ENCODE measurements around the gene CAMK2B. TPM values are rescaled to one million over a fixed set of nuclear protein-coding genes. Genes with fewer than 3 reads are reported as not detected.

Gene CAMK2B
- total and polyA plus RNA-seq, 12 donors, result 30.8 to 152 (median 113) TPM

GRCh38 chr7:44331682-44332081 is 6.3 kb upstream of the CAMK2B start:
- TF ChIP-seq, protein P1, sequence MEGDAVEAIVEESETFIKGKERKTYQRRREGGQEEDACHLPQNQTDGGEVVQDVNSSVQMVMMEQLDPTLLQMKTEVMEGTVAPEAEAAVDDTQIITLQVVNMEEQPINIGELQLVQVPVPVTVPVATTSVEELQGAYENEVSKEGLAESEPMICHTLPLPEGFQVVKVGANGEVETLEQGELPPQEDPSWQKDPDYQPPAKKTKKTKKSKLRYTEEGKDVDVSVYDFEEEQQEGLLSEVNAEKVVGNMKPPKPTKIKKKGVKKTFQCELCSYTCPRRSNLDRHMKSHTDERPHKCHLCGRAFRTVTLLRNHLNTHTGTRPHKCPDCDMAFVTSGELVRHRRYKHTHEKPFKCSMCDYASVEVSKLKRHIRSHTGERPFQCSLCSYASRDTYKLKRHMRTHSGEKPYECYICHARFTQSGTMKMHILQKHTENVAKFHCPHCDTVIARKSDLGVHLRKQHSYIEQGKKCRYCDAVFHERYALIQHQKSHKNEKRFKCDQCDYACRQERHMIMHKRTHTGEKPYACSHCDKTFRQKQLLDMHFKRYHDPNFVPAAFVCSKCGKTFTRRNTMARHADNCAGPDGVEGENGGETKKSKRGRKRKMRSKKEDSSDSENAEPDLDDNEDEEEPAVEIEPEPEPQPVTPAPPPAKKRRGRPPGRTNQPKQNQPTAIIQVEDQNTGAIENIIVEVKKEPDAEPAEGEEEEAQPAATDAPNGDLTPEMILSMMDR (IDR thresholded peaks at IDR 0.05), result no peak
- H3K27me3 ChIP-seq, result peaks cover 0 to 7% (median 2%) of the 10 kb centered on the region in 7 donors
- H3K9me3 ChIP-seq, result peaks cover 0 to 5% (median 0%) of the 10 kb centered on the region in 11 donors
- intact Hi-C loops (cut with DNase I), result loop anchor here in 1 of 10 donors (10.0 kb wide), 1 partner anchor 143 kb away; no protein-coding TSS in a partner anchor
- peaks cover 0 to 42% (median 14%) of the 10 kb centered on the region in 9 donors for H3K4me1 ChIP-seq
- peak overlapping the region in 9 of 10 donors; percentile 2 to 73 (median 57) for H3K27ac ChIP-seq
- 31 to 33% methylated on average over 5 of the region's 5 CpGs for WGBS, 2 donors
- peak in 3 of 8 donors; percentile 41 to 78 (median 59) for ATAC-seq
- H3K36me3 ChIP-seq, result no peaks in the 10 kb centered on the region
- H3K4me3 ChIP-seq, result no peak overlapping the region
- no peak for DNase-seq

- intact Hi-C loops (cut with DNase I), result loop anchor here in 1 of 10 donors (10.0 kb wide), 1 partner anchor 144 kb away; no protein-coding TSS in a partner anchor
- peak overlapping the region in 4 of 10 donors; percentile 41 to 55 (median 47) for H3K27ac ChIP-seq
- H3K9me3 ChIP-seq, result no peaks in the 10 kb centered on the region
- ATAC-seq (peak in 2 of 8 donors; percentile 2 to 51), DNase-seq (no peak)
- peaks cover 0 to 46% (median 14%) of the 10 kb centered on the region in 9 donors for H3K4me1 ChIP-seq
- TF ChIP-seq, protein P1 (IDR thresholded peaks at IDR 0.05), result no peak
- 53 to 70% methylated on average over 6 of the region's 6 CpGs for WGBS, 2 donors
- H3K36me3 ChIP-seq, result no peaks in the 10 kb centered on the region
- no peak overlapping the region for H3K4me3 ChIP-seq
- H3K27me3 ChIP-seq, result peaks cover 0 to 17% (median 11%) of the 10 kb centered on the region in 7 donors
Measured at GRCh38 chr7:44330331-44330730, 4.9 kb upstream of the CAMK2B start.

DNA sequence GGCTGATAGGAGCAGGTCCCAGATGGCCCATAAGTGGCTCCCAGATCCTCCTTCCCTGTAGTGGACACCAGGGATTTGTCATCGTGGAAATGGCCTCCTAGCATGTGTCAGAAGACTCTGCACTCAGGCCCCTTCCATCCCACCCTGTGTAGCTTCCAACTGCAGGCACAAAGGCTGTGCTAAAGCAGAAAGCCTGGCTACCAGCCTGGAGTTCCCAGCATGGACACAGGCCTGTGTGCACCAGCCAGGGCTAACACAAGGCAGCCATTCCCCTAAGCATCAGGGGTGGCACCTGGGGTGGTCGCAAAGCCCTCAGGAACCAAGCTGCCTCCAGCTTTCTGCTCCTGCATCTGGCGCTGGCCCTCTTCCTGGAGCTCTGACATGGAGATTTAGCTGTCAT is 4.5 kb upstream of the CAMK2B start:
- 58 to 67% methylated on average over 3 of the region's 3 CpGs for WGBS, 2 donors
- peak in 1 of 8 donors; percentile 2 for ATAC-seq
- Histone ChIP-seq H3K27ac (peak overlapping the region in 5 of 10 donors; percentile 40 to 55 (median 43)), H3K9me3 (no peaks in the 10 kb centered on the region), H3K36me3 (no peaks in the 10 kb centered on the region), H3K27me3 (peaks cover 0 to 18% (median 12%) of the 10 kb centered on the region in 7 donors), H3K4me1 (peaks cover 0 to 46% (median 14%) of the 10 kb centered on the region in 9 donors), H3K4me3 (no peak overlapping the region)
- DNase-seq, result no peak
- TF ChIP-seq, protein P1 (IDR thresholded peaks at IDR 0.05), result no peak
- intact Hi-C loops (cut with DNase I), result loop anchor here in 2 of 10 donors (10.0 kb wide), 1 partner anchor 145 kb away; no protein-coding TSS in a partner anchor

DNA sequence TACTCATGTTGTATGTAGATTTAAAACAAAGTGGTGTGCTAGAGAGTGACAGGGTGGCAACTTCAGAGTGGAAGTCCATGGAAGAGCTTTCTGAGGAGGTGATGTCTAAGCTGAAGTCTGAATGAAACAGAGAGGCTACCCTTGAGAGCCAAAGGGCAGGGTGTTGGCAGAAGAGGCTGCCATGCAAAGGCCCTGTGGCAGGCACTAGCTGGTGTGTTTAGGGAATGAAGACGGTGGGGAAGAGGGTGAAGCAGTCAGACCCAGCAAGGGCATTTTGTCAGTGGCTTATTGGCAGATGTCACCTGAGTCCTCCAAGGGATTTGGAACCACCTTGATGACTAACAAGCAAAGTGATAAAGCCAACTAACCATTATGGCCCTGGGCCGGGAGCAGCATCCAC is 3.7 kb upstream of the CAMK2B start:
- intact Hi-C loops (cut with DNase I), result loop anchor here in 1 of 10 donors (10.0 kb wide), 1 partner anchor 146 kb away; no protein-coding TSS in a partner anchor
- TF ChIP-seq, protein P1 (IDR thresholded peaks at IDR 0.05), result no peak
- no peak for ATAC-seq
- no peak for DNase-seq
- Histone ChIP-seq H3K27me3 (peaks cover 0 to 26% (median 19%) of the 10 kb centered on the region in 7 donors), H3K9me3 (no peaks in the 10 kb centered on the region), H3K4me1 (peaks cover 0 to 45% (median 10%) of the 10 kb centered on the region in 9 donors), H3K4me3 (no peak overlapping the region), H3K36me3 (no peaks in the 10 kb centered on the region), H3K27ac (no peak overlapping the region)
- WGBS, 2 donors, result 42 to 75% methylated on average over 2 of the region's 2 CpGs

Data from heart right ventricle (tissue), 16 donors.